HEK293 (cell line): Measurements from ENCODE around the gene PMVK.

Source experiments
- GLI2 ChIP-seq: fragments of 450-650 bp; formaldehyde crosslinking; IDR thresholded peaks from 2 replicates; pipeline ENCODE4; 2017; ENCODE audit warnings: missing biosample characterization, missing genetic modification characterization, low read depth, borderline replicate concordance
- GLIS1 ChIP-seq: fragments of 450-650 bp; formaldehyde crosslinking; IDR thresholded peaks from 2 replicates; pipeline ENCODE4 v1.5.1; 2016; ENCODE audit warnings: missing biosample characterization, missing genetic modification characterization
- PRDM4 ChIP-seq: fragments of 450-650 bp; formaldehyde crosslinking; IDR thresholded peaks from 2 replicates; pipeline ENCODE4 v1.5.1; 2017; ENCODE audit warnings: missing biosample characterization, missing genetic modification characterization
- PRDM6 ChIP-seq: fragments of 450-650 bp; formaldehyde crosslinking; IDR thresholded peaks from 2 replicates; pipeline ENCODE4 v1.5.1; 2017; ENCODE audit warnings: missing biosample characterization, missing genetic modification characterization
- SALL2 ChIP-seq: fragments of 450-650 bp; formaldehyde crosslinking; IDR thresholded peaks from 2 replicates; pipeline ENCODE4 v1.5.0; 2017; ENCODE audit warnings: missing biosample characterization, mild to moderate bottlenecking, missing genetic modification characterization, borderline replicate concordance
- SP3 ChIP-seq: fragments of 450-650 bp; formaldehyde crosslinking; IDR thresholded peaks from 2 replicates; pipeline ENCODE4 v1.5.1; 2016; ENCODE audit warnings: missing biosample characterization, missing genetic modification characterization
- YY1 ChIP-seq: fragments of 450-650 bp; formaldehyde crosslinking; IDR thresholded peaks from 2 replicates; pipeline ENCODE4 v1.5.1; 2018; ENCODE audit warnings: missing biosample characterization, missing genetic modification characterization
- YY2 ChIP-seq: fragments of 450-650 bp; formaldehyde crosslinking; IDR thresholded peaks from 2 replicates; pipeline ENCODE4 v1.5.1; 2016; ENCODE audit warnings: missing biosample characterization, missing genetic modification characterization
- ZEB2 ChIP-seq: fragments of 450-650 bp; formaldehyde crosslinking; IDR thresholded peaks from 2 replicates; pipeline ENCODE4 v1.5.1; 2016; ENCODE audit warnings: missing biosample characterization, missing genetic modification characterization
- ZNF114 ChIP-seq: fragments of 450-650 bp; formaldehyde crosslinking; IDR thresholded peaks from 2 replicates; pipeline ENCODE4 v1.5.0; 2017; ENCODE audit warnings: missing biosample characterization, missing genetic modification characterization
- ZNF121 ChIP-seq: fragments of 450-650 bp; formaldehyde crosslinking; IDR thresholded peaks from 2 replicates; pipeline ENCODE4 v1.5.1; 2016; ENCODE audit warnings: missing biosample characterization, missing genetic modification characterization
- ZNF211 ChIP-seq: fragments of 450-650 bp; formaldehyde crosslinking; IDR thresholded peaks from 2 replicates; pipeline ENCODE4 v1.5.1; 2016; ENCODE audit warnings: low read depth, missing biosample characterization, missing genetic modification characterization
- ZNF214 ChIP-seq: fragments of 450-650 bp; formaldehyde crosslinking; IDR thresholded peaks from 2 replicates; pipeline ENCODE4 v1.5.1; 2017; ENCODE audit warnings: missing biosample characterization, mild to moderate bottlenecking, missing genetic modification characterization, borderline replicate concordance
- ZNF239 ChIP-seq: fragments of 450-650 bp; formaldehyde crosslinking; IDR thresholded peaks from 2 replicates; pipeline ENCODE4 v1.5.1; 2016; ENCODE audit warnings: missing biosample characterization, missing genetic modification characterization
- ZNF280D ChIP-seq: fragments of 450-650 bp; formaldehyde crosslinking; IDR thresholded peaks from 2 replicates; pipeline ENCODE4 v1.5.1; 2016; ENCODE audit warnings: missing biosample characterization, missing genetic modification characterization
- ZNF302 ChIP-seq: fragments of 450-650 bp; formaldehyde crosslinking; IDR thresholded peaks from 2 replicates; pipeline ENCODE4 v1.5.1; 2016; ENCODE audit warnings: missing biosample characterization, missing genetic modification characterization, low read depth
- ZNF311 ChIP-seq: fragments of 450-650 bp; formaldehyde crosslinking; IDR thresholded peaks from 2 replicates; pipeline ENCODE4 v1.5.1; 2017; ENCODE audit warnings: missing biosample characterization, missing genetic modification characterization, borderline replicate concordance
- ZNF362 ChIP-seq: fragments of 450-650 bp; formaldehyde crosslinking; IDR thresholded peaks from 2 replicates; pipeline ENCODE4 v1.5.1; 2016; ENCODE audit warnings: missing biosample characterization, missing genetic modification characterization
- ZNF398 ChIP-seq: fragments of 450-650 bp; formaldehyde crosslinking; IDR thresholded peaks from 2 replicates; pipeline ENCODE4 v1.5.1; 2017; ENCODE audit warnings: missing biosample characterization, missing genetic modification characterization
- ZNF488 ChIP-seq: fragments of 450-650 bp; formaldehyde crosslinking; IDR thresholded peaks from 2 replicates; pipeline ENCODE4 v1.5.1; 2016; ENCODE audit warnings: missing biosample characterization, missing genetic modification characterization
- ZNF510 ChIP-seq: fragments of 450-650 bp; formaldehyde crosslinking; IDR thresholded peaks from 2 replicates; pipeline ENCODE4 v1.5.1; 2018; ENCODE audit warnings: mild to moderate bottlenecking, missing genetic modification characterization, missing biosample characterization; ENCODE audit not compliant: insufficient replicate concordance
- ZNF529 ChIP-seq: fragments of 450-650 bp; formaldehyde crosslinking; IDR thresholded peaks from 2 replicates; pipeline ENCODE4 v1.5.1; 2017; ENCODE audit warnings: missing genetic modification characterization, missing biosample characterization; ENCODE audit not compliant: insufficient replicate concordance
- ZNF580 ChIP-seq: fragments of 450-650 bp; formaldehyde crosslinking; IDR thresholded peaks from 2 replicates; pipeline ENCODE4 v1.5.1; 2016; ENCODE audit warnings: missing biosample characterization, missing genetic modification characterization
- ZNF600 ChIP-seq: fragments of 450-650 bp; formaldehyde crosslinking; IDR thresholded peaks from 2 replicates; pipeline ENCODE4 v1.5.1; 2016; ENCODE audit warnings: missing biosample characterization, missing genetic modification characterization
- ZNF654 ChIP-seq: fragments of 450-650 bp; formaldehyde crosslinking; IDR thresholded peaks from 2 replicates; pipeline ENCODE4 v1.5.1; 2016; ENCODE audit warnings: low read depth, missing biosample characterization, missing genetic modification characterization
- ZNF660 ChIP-seq: fragments of 450-650 bp; IDR thresholded peaks from 2 replicates; pipeline ENCODE4 v1.5.1; 2018; ENCODE audit warnings: missing biosample characterization, mild to moderate bottlenecking, missing genetic modification characterization
- ZNF707 ChIP-seq: fragments of 450-650 bp; formaldehyde crosslinking; IDR thresholded peaks from 2 replicates; pipeline ENCODE4 v1.5.1; 2016; ENCODE audit warnings: missing biosample characterization, missing genetic modification characterization
- ZNF777 ChIP-seq: fragments of 450-650 bp; formaldehyde crosslinking; IDR thresholded peaks from 2 replicates; pipeline ENCODE4 v1.5.1; 2017; ENCODE audit warnings: missing biosample characterization, missing genetic modification characterization, borderline replicate concordance

Gene PMVK

GRCh38 chr1:154937085-154937987 lies 817 bp upstream of the PMVK start (continued):
- TF ChIP-seq ZNF211 (tag by site-specific recombination), result no peak; the same call in 1 of the 2 replicates
- no peak for TF ChIP-seq ZNF302 (tag by site-specific recombination)
- TF ChIP-seq ZNF777 (tag by site-specific recombination), result no peak
- no peak for TF ChIP-seq YY2 (tag by site-specific recombination)
- no peak for TF ChIP-seq ZNF214 (tag by site-specific recombination)
- TF ChIP-seq ZNF239 (tag by site-specific recombination), result no peak
- TF ChIP-seq ZNF121 (tag by site-specific recombination), result no peak
- TF ChIP-seq ZNF280D (tag by site-specific recombination), result no peak
- no peak for TF ChIP-seq ZNF529
- TF ChIP-seq GLIS1 (tag by site-specific recombination), result no peak
- no peak for TF ChIP-seq PRDM4 (tag by site-specific recombination)
- no peak for TF ChIP-seq YY1
- TF ChIP-seq ZNF654 (tag by site-specific recombination), result no peak
- peak; percentile 91 for TF ChIP-seq ZNF600
- TF ChIP-seq GLI2, result no peak
- peak; percentile 78 for TF ChIP-seq ZNF660 (tag by site-specific recombination)
- no peak for TF ChIP-seq ZNF580 (tag by site-specific recombination)
- TF ChIP-seq ZNF510 (tag by site-specific recombination), result no peak
- TF ChIP-seq ZNF488 (tag by site-specific recombination), result no peak
- TF ChIP-seq PRDM6 (tag by site-specific recombination), result no peak
- TF ChIP-seq ZNF311 (tag by site-specific recombination), result no peak
- no peak for TF ChIP-seq ZNF707 (tag by site-specific recombination)
- TF ChIP-seq ZNF114 (tag by site-specific recombination), result no peak
- no peak for TF ChIP-seq SALL2 (tag by site-specific recombination)
- TF ChIP-seq SP3 (tag by site-specific recombination), result peak; percentile 89; the same call in 1 of the 2 replicates
- TF ChIP-seq ZEB2 (tag by site-specific recombination), result peak; percentile 60
- TF ChIP-seq ZNF398 (tag by site-specific recombination), result no peak
- TF ChIP-seq ZNF362 (tag by site-specific recombination), result no peak
